GM12878 (cell line): Measurements from ENCODE around the gene ZNF839. TPM values are rescaled to one million over a fixed set of nuclear protein-coding genes. Genes with fewer than 3 reads are reported as not detected.
A peak's percentile ranks its signal among the peaks of the same experiment; 100 is the strongest.

Source experiments
- ATF7 ChIP-seq: fragments of 450-650 bp; IDR thresholded peaks from 2 replicates; pipeline ENCODE4 v1.6.1; 2016; ENCODE audit warnings: low read depth, mild to moderate bottlenecking
- BCL11A ChIP-seq: IDR thresholded peaks from 2 replicates; pipeline ENCODE4 v1.6.1; 2011; ENCODE audit warnings: low read depth, low read length
- BMI1 ChIP-seq: fragments of 450-650 bp; IDR thresholded peaks from 2 replicates; pipeline ENCODE4 v1.6.1; 2016; ENCODE audit warnings: mild to moderate bottlenecking, moderate library complexity, borderline replicate concordance
- CREB1 ChIP-seq: IDR thresholded peaks from 2 replicates; pipeline ENCODE4 v1.6.1; 2012; ENCODE audit warnings: low read depth, mild to moderate bottlenecking, inconsistent platforms
- DPF2 ChIP-seq: fragments of 450-650 bp; IDR thresholded peaks from 2 replicates; pipeline ENCODE4 v1.6.1; 2017; ENCODE audit warnings: mild to moderate bottlenecking
- E4F1 ChIP-seq: fragments of 450-650 bp; IDR thresholded peaks from 2 replicates; pipeline ENCODE4 v1.6.1; 2018; ENCODE audit warnings: borderline replicate concordance, mild to moderate bottlenecking; ENCODE audit not compliant: partially characterized antibody
- MAX ChIP-seq: IDR thresholded peaks from 2 replicates; pipeline ENCODE4 v1.6.1; 2012; ENCODE audit warnings: low read depth, low read length, improper control_type of control experiment
- MEF2A ChIP-seq: IDR thresholded peaks from 2 replicates; pipeline ENCODE4 v1.6.1; 2011; ENCODE audit warnings: low read depth, mild to moderate bottlenecking, low read length, moderate library complexity; ENCODE audit not compliant: insufficient read depth
- MLLT1 ChIP-seq: fragments of 450-650 bp; IDR thresholded peaks from 2 replicates; pipeline ENCODE4 v1.6.1; 2016; ENCODE audit warnings: mild to moderate bottlenecking
- NR2C1 ChIP-seq: fragments of 450-650 bp; IDR thresholded peaks from 2 replicates; pipeline ENCODE4 v1.6.1; 2017; ENCODE audit warnings: antibody characterized with exemption, mild to moderate bottlenecking, moderate library complexity
- POU2F2 ChIP-seq: IDR thresholded peaks from 3 replicates; pipeline ENCODE4 v1.6.1; 2011; ENCODE audit warnings: low read depth, mild to moderate bottlenecking, low read length, borderline replicate concordance
- RB1 ChIP-seq: fragments of 450-650 bp; formaldehyde crosslinking; IDR thresholded peaks from 2 replicates; pipeline ENCODE4 v1.6.1; 2017; ENCODE audit warnings: mild to moderate bottlenecking, borderline replicate concordance
- RELB ChIP-seq: fragments of 450-650 bp; IDR thresholded peaks from 2 replicates; pipeline ENCODE4 v1.6.1; 2017; ENCODE audit warnings: low read depth, mild to moderate bottlenecking, moderate library complexity
- SMAD1 ChIP-seq: fragments of 450-650 bp; IDR thresholded peaks from 2 replicates; pipeline ENCODE4 v1.6.1; 2018; ENCODE audit warnings: mild to moderate bottlenecking, low read depth; ENCODE audit not compliant: partially characterized antibody
- SMARCA5 ChIP-seq: fragments of 450-650 bp; IDR thresholded peaks from 2 replicates; pipeline ENCODE4 v1.6.1; 2017; ENCODE audit warnings: mild to moderate bottlenecking
- SREBF1 ChIP-seq: IDR thresholded peaks from 2 replicates; pipeline ENCODE4 v1.6.1; 2012; ENCODE audit warnings: mild to moderate bottlenecking, low read length
- SREBF2 ChIP-seq: IDR thresholded peaks from 2 replicates; pipeline ENCODE4 v1.6.1; 2012; ENCODE audit warnings: mild to moderate bottlenecking, low read length
- SRF ChIP-seq, 2 experiments: IDR thresholded peaks; 2 replicates each; pipeline ENCODE4 v1.6.1; 2011; ENCODE audit warnings: low read depth in 2 of 2, low read length in 2 of 2, mild to moderate bottlenecking in 1 of 2, moderate library complexity in 1 of 2
- STAT1 ChIP-seq: fragments of 450-650 bp; conservative IDR thresholded peaks from 2 replicates; pipeline ENCODE4 v1.6.1; 2014; ENCODE audit warnings: antibody characterized with exemption, mild to moderate bottlenecking
- STAT3 ChIP-seq: IDR thresholded peaks from 2 replicates; pipeline ENCODE4 v1.6.1; 2011; ENCODE audit warnings: low read depth, low read length, improper control_type of control experiment
- TCF7 ChIP-seq: IDR thresholded peaks from 2 replicates; pipeline ENCODE4 v1.6.1; 2014; ENCODE audit warnings: antibody characterized with exemption, borderline replicate concordance
- YBX1 ChIP-seq: fragments of 450-650 bp; IDR thresholded peaks from 2 replicates; pipeline ENCODE4 v1.6.1; 2016; ENCODE audit warnings: antibody characterized with exemption
- ZBED1 ChIP-seq: IDR thresholded peaks from 2 replicates; pipeline ENCODE4 v1.6.1; 2016; ENCODE audit warnings: borderline replicate concordance
- polyA plus RNA-seq, 11 experiments: library from polyadenylated mRNA; depleted of rRNA in 4 of 11; unstranded in 6 of 11; stranded (reverse) in 5 of 11; fragments of >200 nt; fragmentation: Nextera tagmentation in 4 of 11; fragmentation: Illumina TruSeq in 1 of 11; extraction: Ambion mirVana in 4 of 11; extraction: Trizol in 1 of 11; gene quantifications; 1 replicate in 1 of 11; 2 replicates in 10 of 11; pipeline versions ENCODE4 v1.2.1 to v1.2.3, GENCODE V29; 2011 to 2016; ENCODE audit warnings: inconsistent platforms in 2 of 11, missing spikeins in 2 of 11, low read depth in 1 of 11
- total RNA-seq, 4 experiments: library from RNA; depleted of rRNA in 3 of 4; stranded (reverse); fragments of >200 nt in 3 of 4; fragmentation: Illumina TruSeq in 1 of 4; extraction: Trizol in 1 of 4; gene quantifications; 2 replicates each; pipeline versions ENCODE4 v1.2.1 to v1.2.3, GENCODE V29; 2013 to 2021
- TF ChIP-seq, protein P1 (sequence below): IDR thresholded peaks from 2 replicates; pipeline ENCODE4 v1.6.1; 2011; ENCODE audit warnings: mild to moderate bottlenecking, low read depth, low read length, moderate library complexity; ENCODE audit not compliant: insufficient replicate concordance
- TF ChIP-seq, protein P2 (sequence below): fragments of 450-650 bp; IDR thresholded peaks from 2 replicates; pipeline ENCODE4 v1.6.1; 2014; ENCODE audit warnings: mild to moderate bottlenecking

The ZNF839 gene
- total and polyA plus RNA-seq, 10 of the 15 experiments (the other 5 are each of a cell fraction or from before 2014, with no cell fraction given) = 1.4 to 14.4 (median 8.6) TPM

DNA sequence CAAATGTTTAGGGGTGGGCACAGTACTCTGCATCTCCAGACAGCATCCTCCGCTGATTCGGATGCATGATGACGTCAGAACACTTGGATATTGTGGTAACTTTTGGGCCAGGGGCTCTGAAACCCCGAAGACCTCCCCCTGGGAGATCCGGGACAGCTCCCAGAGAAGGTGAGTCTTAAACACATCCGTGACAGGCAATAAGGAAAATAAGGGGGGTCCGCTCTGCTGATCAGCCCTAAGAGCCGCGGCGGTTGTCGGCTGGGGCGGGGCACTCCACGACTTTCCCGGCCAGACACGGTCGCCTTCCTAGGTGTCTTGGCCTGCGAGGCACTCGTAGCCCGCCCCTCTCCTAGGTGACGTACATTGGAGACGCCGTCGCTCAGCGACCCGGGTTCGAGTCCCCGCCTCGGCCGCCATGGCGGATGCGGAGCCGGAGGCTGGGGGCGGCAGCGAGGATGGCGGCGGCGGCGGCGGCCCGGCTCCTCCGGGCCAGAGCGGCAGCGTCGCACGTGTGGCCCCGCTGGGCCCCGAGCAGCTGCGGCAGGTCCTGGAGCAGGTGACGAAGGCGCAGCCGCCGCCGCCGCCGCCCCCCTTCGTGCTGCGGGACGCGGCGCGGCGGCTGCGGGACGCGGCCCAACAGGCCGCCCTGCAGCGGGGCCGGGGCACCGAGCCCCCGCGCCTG is at the start of gene ZNF839 (continued):
- TF ChIP-seq E4F1 (no peak), SREBF1 (no peak), BCL11A (no peak), RELB (peak; percentile 56), SRF (IDR thresholded peaks at IDR 0.05; ENCODE audit: low read depth in 2 of 2, low read length in 2 of 2) (peak in 1 of 2 experiments; percentile 74; a peak in 1 of 4 replicates), MAX (no peak), SMAD1 (no peak), MLLT1 (no peak), STAT1 (no peak), MEF2A (no peak), TCF7 (no peak), NR2C1 (peak; percentile 59), SREBF2 (no peak), CREB1 (peak; percentile 97), ATF7 (peak; percentile 96), ZBED1 (no peak), DPF2 (peak; percentile 84), STAT3 (no peak), YBX1 (no peak), BMI1 (no peak), RB1 (peak; percentile 53), SMARCA5 (peak; percentile 95), POU2F2 (no peak)
- TF ChIP-seq, protein P1, sequence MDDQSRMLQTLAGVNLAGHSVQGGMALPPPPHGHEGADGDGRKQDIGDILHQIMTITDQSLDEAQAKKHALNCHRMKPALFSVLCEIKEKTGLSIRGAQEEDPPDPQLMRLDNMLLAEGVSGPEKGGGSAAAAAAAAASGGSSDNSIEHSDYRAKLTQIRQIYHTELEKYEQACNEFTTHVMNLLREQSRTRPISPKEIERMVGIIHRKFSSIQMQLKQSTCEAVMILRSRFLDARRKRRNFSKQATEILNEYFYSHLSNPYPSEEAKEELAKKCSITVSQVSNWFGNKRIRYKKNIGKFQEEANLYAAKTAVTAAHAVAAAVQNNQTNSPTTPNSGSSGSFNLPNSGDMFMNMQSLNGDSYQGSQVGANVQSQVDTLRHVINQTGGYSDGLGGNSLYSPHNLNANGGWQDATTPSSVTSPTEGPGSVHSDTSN = peak; percentile 12
- TF ChIP-seq, protein P2, sequence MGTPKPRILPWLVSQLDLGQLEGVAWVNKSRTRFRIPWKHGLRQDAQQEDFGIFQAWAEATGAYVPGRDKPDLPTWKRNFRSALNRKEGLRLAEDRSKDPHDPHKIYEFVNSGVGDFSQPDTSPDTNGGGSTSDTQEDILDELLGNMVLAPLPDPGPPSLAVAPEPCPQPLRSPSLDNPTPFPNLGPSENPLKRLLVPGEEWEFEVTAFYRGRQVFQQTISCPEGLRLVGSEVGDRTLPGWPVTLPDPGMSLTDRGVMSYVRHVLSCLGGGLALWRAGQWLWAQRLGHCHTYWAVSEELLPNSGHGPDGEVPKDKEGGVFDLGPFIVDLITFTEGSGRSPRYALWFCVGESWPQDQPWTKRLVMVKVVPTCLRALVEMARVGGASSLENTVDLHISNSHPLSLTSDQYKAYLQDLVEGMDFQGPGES = no peak
